Naive thymus-derived CD4-positive, alpha-beta T cell (primary cell): ENCODE results near the gene CRADD. TPM values are rescaled to one million over a fixed set of nuclear protein-coding genes. Genes with fewer than 3 reads are reported as not detected.
A peak's percentile ranks its signal among the peaks of the same experiment; 100 is the strongest.
"Not testable (repeated sequence)": the region's sequence is repeated elsewhere in the genome, so short reads cannot be mapped to it uniquely, and the experiment has no call there.

Source experiments
- ATAC-seq: fragments of 150-1000 bp; cut with Tn5 transposase; 2 replicates; pipeline ENCODE4 v1.10.0; 2021; ENCODE audit warnings: mild to moderate bottlenecking, moderate library complexity
- CTCF ChIA-PET: fragments of 350-600 bp; sonication (Branson Sonifier 250); formaldehyde crosslinking; loops from one replicate; lab custom pipeline; 2021; ENCODE audit warnings: antibody characterized with exemption; lab: Charles Lee
- POLR2A ChIA-PET: fragments of 350-600 bp; sonication (Branson Sonifier 250); formaldehyde crosslinking; loops from one replicate; lab custom pipeline; 2021; ENCODE audit warnings: antibody characterized with exemption, inconsistent platforms; lab: Charles Lee
- DNase-seq, 9 donors: peaks; one replicate each; pipeline versions ENCODE4 v3.0.0 to v3.0.0-alpha.2; 2020 to 2022; ENCODE audit warnings: mixed read lengths in 1 of 9
- H3K27ac ChIP-seq: one replicate; pipeline ENCODE4 v1.7.0; 2013; ENCODE audit warnings: mild to moderate bottlenecking, low read depth, low read length, moderate library complexity
- H3K27me3 ChIP-seq, 2 donors: one replicate each; pipeline ENCODE4 v1.7.0; 2013; ENCODE audit warnings: low read length in 2 of 2, mild to moderate bottlenecking in 2 of 2, moderate library complexity in 2 of 2; ENCODE audit not compliant: control insufficient read depth in 2 of 2, insufficient read depth in 2 of 2
- H3K36me3 ChIP-seq, 3 experiments: 1 replicate in 2 of 3; 2 replicates in 1 of 3; pipeline ENCODE4 v1.7.0; 2013; ENCODE audit warnings: low read length in 3 of 3, mild to moderate bottlenecking in 3 of 3, moderate library complexity in 1 of 3; ENCODE audit not compliant: insufficient read depth in 3 of 3, control insufficient read depth in 2 of 3
- H3K4me1 ChIP-seq, 2 donors: one replicate each; pipeline ENCODE4 v1.7.0; 2013; ENCODE audit warnings: low read length in 2 of 2, mild to moderate bottlenecking in 2 of 2, moderate library complexity in 1 of 2; ENCODE audit not compliant: control insufficient read depth in 2 of 2, insufficient read depth in 2 of 2
- H3K4me3 ChIP-seq: 2 replicates; pipeline ENCODE4 v1.7.0; 2013; ENCODE audit warnings: mild to moderate bottlenecking, low read length
- H3K9me3 ChIP-seq, 3 experiments: 1 replicate in 2 of 3; 2 replicates in 1 of 3; pipeline ENCODE4 v1.7.0; 2013; ENCODE audit warnings: low read length in 3 of 3; ENCODE audit not compliant: control insufficient read depth in 2 of 3
- H3K27ac Mint-ChIP-seq, 9 donors: one replicate each; pipeline ENCODE4 v1.8.0; 2020 to 2022; ENCODE audit warnings: mixed read lengths in 9 of 9, mild to moderate bottlenecking in 8 of 9, moderate library complexity in 5 of 9, inconsistent platforms in 2 of 9
- H3K27me3 Mint-ChIP-seq, 5 donors: one replicate each; pipeline ENCODE4 v1.8.0; 2021 to 2022; ENCODE audit warnings: mixed read lengths in 5 of 5, mild to moderate bottlenecking in 1 of 5
- H3K36me3 Mint-ChIP-seq, 5 donors: one replicate each; pipeline ENCODE4 v1.8.0; 2020 to 2022; ENCODE audit warnings: mixed read lengths in 5 of 5, mild to moderate bottlenecking in 3 of 5, inconsistent platforms in 1 of 5
- H3K4me1 Mint-ChIP-seq, 7 donors: one replicate each; pipeline ENCODE4 v1.8.0; 2020 to 2022; ENCODE audit warnings: mixed read lengths in 7 of 7, mild to moderate bottlenecking in 3 of 7, inconsistent platforms in 1 of 7
- H3K4me3 Mint-ChIP-seq, 10 donors: one replicate each; pipeline ENCODE4 v1.8.0; 2020 to 2022; ENCODE audit warnings: mild to moderate bottlenecking in 10 of 10, mixed read lengths in 10 of 10, moderate library complexity in 6 of 10, inconsistent platforms in 2 of 10
- H3K9me3 Mint-ChIP-seq, 11 donors: one replicate each; pipeline ENCODE4 v1.8.0; 2020 to 2022; ENCODE audit warnings: mixed read lengths in 11 of 11, mild to moderate bottlenecking in 4 of 11, inconsistent platforms in 1 of 11, moderate library complexity in 1 of 11
- intact Hi-C, 2 donors: fragments of 100-400 bp; cut with micrococcal nuclease; formaldehyde crosslinking; loops; one replicate each; pipeline ENCODE4 v1.15.1; 2023
- polyA plus RNA-seq, 2 donors: library from polyadenylated mRNA; unstranded; fragments of 300-500 nt; fragmentation: Illumina TruSeq; gene quantifications; one replicate each; pipeline ENCODE4 v1.2.3, GENCODE V29; 2021
- total RNA-seq, 6 experiments: library from RNA in 5 of 6; stranded (reverse) in 5 of 6; gene quantifications; 1 replicate in 5 of 6; 2 replicates in 1 of 6; pipeline ENCODE4 v1.2.3 and lab custom pipeline; 2021 to 2026

Gene CRADD
- total and polyA plus RNA-seq, 7 experiments from 2014 or later = 11.4 to 17.1 (median 13.8) TPM

DNA sequence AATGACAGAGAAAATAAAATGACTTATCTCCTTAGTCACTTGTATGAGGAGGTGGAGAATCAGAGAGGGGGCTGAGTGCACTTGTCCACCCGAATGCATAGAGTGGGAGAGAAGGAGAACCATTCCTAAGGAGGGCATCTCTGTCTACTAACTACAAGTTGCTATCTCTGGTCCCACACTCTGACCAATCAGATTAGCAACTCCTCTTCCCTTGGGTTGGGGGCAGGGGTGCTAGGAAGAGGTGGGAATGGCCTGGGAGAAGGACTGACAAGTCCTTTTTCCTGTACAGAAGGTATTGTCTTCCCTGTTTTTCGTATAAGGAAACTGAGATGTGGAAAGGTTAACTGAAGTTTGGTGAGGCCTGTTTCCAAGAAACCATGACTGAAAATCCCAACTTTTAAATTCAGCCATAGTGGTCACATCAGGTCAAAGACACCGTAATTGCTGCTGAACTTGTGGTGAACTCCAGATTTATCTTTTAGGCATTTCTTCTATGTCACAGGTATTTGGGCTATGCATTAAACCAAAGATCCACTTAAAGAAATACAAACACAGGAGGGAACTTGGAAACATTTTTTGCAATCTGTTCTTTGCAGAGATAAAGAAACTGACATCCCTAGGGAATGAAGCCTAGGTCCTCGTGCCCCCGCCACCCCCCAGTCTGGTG, 207.8 kb downstream of the CRADD start:
- POLR2A ChIA-PET = no interaction called here
- no peak overlapping the region for H3K27ac Mint-ChIP-seq

DNA sequence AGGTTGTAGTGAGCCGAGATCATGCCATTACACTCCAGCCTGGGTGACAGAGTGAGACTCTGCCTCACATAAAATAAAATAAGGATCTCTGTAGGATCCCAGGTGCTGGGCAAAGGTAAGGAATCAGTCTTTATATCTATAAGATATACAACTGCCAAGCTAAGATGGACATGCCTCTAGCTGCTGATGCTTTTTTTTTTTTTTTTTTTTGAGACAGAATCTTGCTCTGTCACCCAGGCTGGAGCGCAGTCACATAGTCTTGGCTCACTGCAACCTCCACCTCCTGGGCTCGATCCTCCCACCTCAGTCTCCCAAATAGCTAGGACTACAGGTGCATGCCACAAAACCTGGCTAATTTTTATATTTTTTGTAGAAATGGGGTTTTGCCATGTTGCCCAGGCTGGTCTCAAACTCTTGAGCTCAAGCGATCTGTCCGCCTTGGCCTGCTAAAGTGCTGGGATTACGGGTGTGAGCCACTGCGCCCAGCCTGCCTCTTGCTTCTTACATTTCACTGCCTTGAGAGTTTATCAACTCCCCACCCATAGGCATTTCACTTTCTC, 208.9 kb downstream of the CRADD start:
- DNase-seq, H3K27ac ChIP-seq, ATAC-seq, H3K9me3 Mint-ChIP-seq, H3K36me3 ChIP-seq, H3K4me3 ChIP-seq, POLR2A ChIA-PET, H3K4me1 ChIP-seq, H3K36me3 Mint-ChIP-seq, intact Hi-C loops, H3K27ac Mint-ChIP-seq, H3K27me3 Mint-ChIP-seq, CTCF ChIA-PET, H3K27me3 ChIP-seq, H3K4me3 Mint-ChIP-seq, H3K9me3 ChIP-seq: not testable (repeated sequence)
- H3K4me1 Mint-ChIP-seq = peaks cover 0 to 43% (median 6%) of the 10 kb centered on the region in 7 donors

More for the DNA sequence above, 207.8 kb downstream of the CRADD start:
- peaks cover 0 to 8% (median 0%) of the 10 kb centered on the region in 11 donors for H3K9me3 Mint-ChIP-seq
- Histone ChIP-seq H3K4me3 (no peak overlapping the region), H3K9me3 (no peaks in the 10 kb centered on the region), H3K27ac (no peak overlapping the region), H3K36me3 (no peaks in the 10 kb centered on the region), H3K27me3 (no peaks in the 10 kb centered on the region), H3K4me1 (peaks cover 0 to 9% of the 10 kb centered on the region in 2 donors)
- peaks cover 0 to 2% (median 0%) of the 10 kb centered on the region in 5 donors for H3K27me3 Mint-ChIP-seq
- H3K4me3 Mint-ChIP-seq = no peak overlapping the region
- H3K4me1 Mint-ChIP-seq = peaks cover 7 to 44% (median 17%) of the 10 kb centered on the region in 7 donors
- intact Hi-C loops = loop anchor here in 1 of 2 donors (5.0 kb wide), 2 partner anchors 37 to 318 kb away; no protein-coding TSS in a partner anchor
- DNase-seq (no peak), ATAC-seq (no peak)
- CTCF ChIA-PET = interaction anchor here (0.7 kb wide), 1 partner anchor 570 kb away, joined by 4 read pairs; no protein-coding TSS in a partner anchor
- peaks cover 0 to 15% (median 0%) of the 10 kb centered on the region in 5 donors for H3K36me3 Mint-ChIP-seq

DNA sequence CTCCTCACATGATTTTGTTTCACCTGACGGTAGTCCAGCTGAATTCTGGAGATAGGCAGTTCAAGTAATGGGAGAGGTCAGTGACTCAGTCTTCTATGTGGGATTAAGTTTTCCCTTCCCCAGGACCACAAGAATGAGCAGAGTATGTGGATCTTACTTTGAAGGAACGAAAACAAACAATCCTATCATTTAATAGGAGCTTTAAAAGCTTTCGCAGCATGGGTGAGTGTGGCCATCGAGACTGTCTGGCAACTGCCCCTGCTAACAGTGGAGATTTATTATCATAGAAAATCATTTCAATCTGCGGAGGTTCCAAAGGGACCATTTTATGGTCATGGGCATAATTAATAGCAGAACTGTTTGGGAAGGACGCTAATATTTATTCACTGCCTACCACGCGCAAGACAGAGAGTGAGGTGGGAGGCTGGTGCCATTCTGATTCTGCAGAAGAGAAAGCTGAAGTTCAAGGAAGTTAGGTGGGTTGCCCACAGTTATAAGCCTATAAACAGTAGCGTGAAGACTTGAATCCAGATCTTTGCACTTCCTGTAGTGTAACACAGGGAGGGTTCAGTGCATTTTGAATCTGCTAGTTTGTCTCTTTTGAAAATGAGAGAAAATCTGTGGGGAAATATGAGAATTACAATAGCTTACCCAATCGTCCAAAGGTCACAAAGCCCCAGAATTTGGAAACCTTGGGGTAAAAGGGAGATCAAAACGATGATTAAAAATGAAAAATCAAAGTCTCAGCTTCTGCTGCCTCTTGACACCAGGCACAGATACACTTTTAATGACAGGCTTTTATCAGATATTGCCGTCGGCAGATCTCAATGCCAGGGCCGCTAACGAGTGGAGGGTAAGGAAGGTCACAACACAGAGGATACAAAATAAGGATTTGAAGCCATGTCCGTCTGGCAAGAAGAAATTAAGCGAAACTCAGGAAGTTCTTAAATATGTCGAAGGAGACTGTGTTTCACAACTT, 209.6 kb downstream of the CRADD start:
- Histone ChIP-seq H3K9me3 (no peaks in the 10 kb centered on the region), H3K4me1 (no peaks in the 10 kb centered on the region), H3K27ac (no peak overlapping the region), H3K36me3 (no peaks in the 10 kb centered on the region), H3K4me3 (no peak overlapping the region), H3K27me3 (no peaks in the 10 kb centered on the region)
- intact Hi-C loops = no loop called here
- Mint-ChIP-seq H3K36me3 (peaks cover 0 to 3% (median 0%) of the 10 kb centered on the region in 5 donors), H3K27ac (peak overlapping the region in 2 of 9 donors; percentile 11 to 23), H3K4me3 (no peak overlapping the region), H3K4me1 (peaks cover 0 to 36% (median 0%) of the 10 kb centered on the region in 7 donors), H3K9me3 (peaks cover 0 to 3% (median 0%) of the 10 kb centered on the region in 11 donors), H3K27me3 (peaks cover 0 to 2% (median 0%) of the 10 kb centered on the region in 5 donors)
- ATAC-seq (no peak), DNase-seq (no peak)
- POLR2A ChIA-PET = no interaction called here
- CTCF ChIA-PET = no interaction called here

DNA sequence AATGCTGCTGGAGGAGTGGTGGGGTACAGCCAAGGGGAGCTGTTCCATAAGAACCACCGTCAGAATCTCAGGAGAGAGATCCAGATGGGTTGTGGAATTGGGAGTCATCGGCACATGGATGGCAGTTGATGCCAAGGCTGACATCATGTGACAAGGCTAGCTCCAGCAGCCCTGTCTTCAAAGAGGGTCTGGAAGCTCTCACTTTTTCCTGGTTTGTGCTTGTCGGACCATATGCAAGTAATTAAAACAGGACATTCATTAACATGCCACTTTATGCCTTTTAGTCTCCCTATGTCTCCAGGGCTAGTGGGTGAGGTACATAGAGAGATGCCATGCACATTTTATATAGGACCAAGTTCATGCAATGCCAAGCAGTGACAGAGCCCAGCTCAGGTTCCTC, 211.8 kb downstream of the CRADD start:
- Mint-ChIP-seq H3K9me3 (peaks cover 0 to 3% (median 0%) of the 10 kb centered on the region in 11 donors), H3K27me3 (peaks cover 0 to 2% (median 0%) of the 10 kb centered on the region in 5 donors), H3K4me1 (peaks cover 0 to 31% (median 0%) of the 10 kb centered on the region in 7 donors), H3K4me3 (no peak overlapping the region), H3K36me3 (no peaks in the 10 kb centered on the region), H3K27ac (peak overlapping the region in 1 of 9 donors; percentile 18)
- H3K9me3 ChIP-seq = no peaks in the 10 kb centered on the region
- ATAC-seq = no peak
- H3K36me3 ChIP-seq = no peaks in the 10 kb centered on the region
- no peak overlapping the region for H3K4me3 ChIP-seq
- H3K27me3 ChIP-seq = no peaks in the 10 kb centered on the region
- H3K4me1 ChIP-seq = no peaks in the 10 kb centered on the region
- intact Hi-C loops = no loop called here
- H3K27ac ChIP-seq = no peak overlapping the region
- ChIA-PET POLR2A (no interaction called here), CTCF (no interaction called here)
- DNase-seq = no peak

DNA sequence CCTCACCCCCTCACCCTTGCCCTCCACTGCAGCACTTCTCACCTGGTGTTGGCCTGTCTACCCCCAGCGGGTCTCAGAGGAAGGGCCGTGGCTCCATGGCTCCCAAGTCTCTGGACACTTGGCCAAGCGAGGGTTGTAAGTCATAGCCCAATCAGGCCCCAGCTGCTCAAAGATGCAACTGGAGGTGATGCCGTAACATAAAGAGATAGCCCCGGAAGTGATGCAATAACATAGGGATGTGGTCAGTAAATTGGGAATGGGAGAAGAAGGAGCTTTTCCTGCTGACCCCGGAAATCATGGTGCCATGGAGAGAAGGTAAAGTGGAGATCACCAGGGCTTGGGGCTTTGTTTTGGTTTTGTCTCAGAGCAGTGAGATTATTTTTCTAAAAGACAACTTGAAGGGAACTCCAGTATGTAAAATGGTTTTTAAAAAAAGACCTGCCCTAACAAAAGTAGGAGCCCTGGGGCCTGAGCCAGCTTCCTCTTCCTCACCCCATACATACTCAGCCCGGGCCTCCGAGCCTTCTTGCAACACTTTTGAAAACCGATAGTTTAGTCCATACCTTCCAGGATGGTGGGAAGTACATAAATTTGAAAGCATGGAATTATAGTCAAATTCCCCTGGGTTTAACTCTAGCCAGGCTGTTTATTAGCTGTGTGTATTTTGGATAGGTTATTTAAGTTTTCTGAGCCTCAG, 212.5 kb downstream of the CRADD start:
- POLR2A ChIA-PET = no interaction called here
- Mint-ChIP-seq H3K27ac (peak overlapping the region in 2 of 9 donors; percentile 18 to 29), H3K4me1 (peaks cover 0 to 30% (median under 1%) of the 10 kb centered on the region in 7 donors), H3K9me3 (peaks cover 0 to 3% (median 0%) of the 10 kb centered on the region in 11 donors), H3K4me3 (no peak overlapping the region), H3K36me3 (no peaks in the 10 kb centered on the region), H3K27me3 (peaks cover 0 to under 1% (median 0%) of the 10 kb centered on the region in 5 donors)
- Histone ChIP-seq H3K9me3 (no peaks in the 10 kb centered on the region), H3K4me3 (no peak overlapping the region), H3K36me3 (no peaks in the 10 kb centered on the region), H3K27ac (no peak overlapping the region), H3K4me1 (no peaks in the 10 kb centered on the region), H3K27me3 (no peaks in the 10 kb centered on the region)
- DNase-seq (no peak), ATAC-seq (peak; percentile 36)
- CTCF ChIA-PET = interaction anchor here (0.8 kb wide), 1 partner anchor 212 kb away, joined by 3 read pairs; no protein-coding TSS in a partner anchor
- intact Hi-C loops = loop anchor here in 1 of 2 donors (10.0 kb wide), 1 partner anchor 185 kb away; no protein-coding TSS in a partner anchor
